H1 (cell line): Measurements from ENCODE around the gene AGBL1. TPM values are rescaled to one million over a fixed set of nuclear protein-coding genes. Genes with fewer than 3 reads are reported as not detected.

Experiments
- CTCF ChIA-PET: fragments of 300-600 bp; sonication (Branson Sonifier 250); formaldehyde crosslinking; loops from one replicate; lab custom pipeline; 2021; ENCODE audit not compliant: partially characterized antibody; lab: Charles Lee
- POLR2A ChIA-PET: fragments of 300-600 bp; sonication (Branson Sonifier 250); formaldehyde crosslinking; loops from one replicate; lab custom pipeline; 2021; ENCODE audit warnings: inconsistent platforms; ENCODE audit not compliant: partially characterized antibody; lab: Charles Lee
- DNase-seq, 2 experiments: peaks; one replicate each; pipeline versions ENCODE4 v3.0.0 to v3.0.0-alpha.2; 2010 to 2022; ENCODE audit warnings: low spot score in 2 of 2, low read depth in 1 of 2, mixed read lengths in 1 of 2
- FAIRE-seq: peaks from 2 replicates; lab custom pipeline; 2011; peaks lifted over from hg19 to GRCh38; lab: Jason Lieb, UNC
- H2AFZ ChIP-seq: 2 replicates; pipeline ENCODE4 v1.8.1; 2012; ENCODE audit warnings: low read length, inconsistent platforms
- H2AK5ac ChIP-seq: 2 replicates; pipeline ENCODE4 v1.6.1; 2013; ENCODE audit warnings: low read depth, low read length
- H2BK120ac ChIP-seq: replicated peaks from 2 replicates; pipeline ENCODE3; 2013; ENCODE audit warnings: low read depth, low read length, inconsistent platforms
- H2BK12ac ChIP-seq: 2 replicates; pipeline ENCODE4 v1.6.1; 2013; ENCODE audit warnings: low read depth, low read length
- H2BK15ac ChIP-seq: 2 replicates; pipeline ENCODE4 v1.6.1; 2013; ENCODE audit warnings: low read length
- H2BK20ac ChIP-seq: 2 replicates; pipeline ENCODE4 v1.6.1; 2013; ENCODE audit warnings: low read length
- H2BK5ac ChIP-seq: 2 replicates; pipeline ENCODE4 v1.6.1; 2013; ENCODE audit warnings: low read depth, low read length
- H3K14ac ChIP-seq: 2 replicates; pipeline ENCODE4 v1.6.1; 2013; ENCODE audit warnings: inconsistent platforms; ENCODE audit not compliant: insufficient read length
- H3K18ac ChIP-seq: 2 replicates; pipeline ENCODE4 v1.6.1; 2013; ENCODE audit warnings: low read length; ENCODE audit errors: extremely low read depth
- H3K23ac ChIP-seq: 2 replicates; pipeline ENCODE4 v1.6.1; 2013; ENCODE audit warnings: inconsistent platforms; ENCODE audit not compliant: insufficient read length
- H3K23me2 ChIP-seq: 2 replicates; pipeline ENCODE4 v1.6.1; 2013; ENCODE audit warnings: low read depth, low read length
- H3K27ac ChIP-seq: 2 replicates; pipeline ENCODE4 v1.6.1; 2011; ENCODE audit warnings: low read depth, low read length, inconsistent platforms
- H3K27me3 ChIP-seq, 4 experiments: replicated peaks in 1 of 4; 1 replicate in 1 of 4; 2 replicates in 3 of 4; pipeline versions ENCODE4 v1.6.1 to v1.8.1; 2011 to 2013; ENCODE audit warnings: low read length in 3 of 4, mild to moderate bottlenecking in 3 of 4, inconsistent platforms in 2 of 4, mixed read lengths in 2 of 4, moderate library complexity in 1 of 4; ENCODE audit not compliant: control insufficient read depth in 3 of 4, insufficient read depth in 3 of 4; ENCODE audit errors: extremely low read depth in 1 of 4
- H3K36me3 ChIP-seq, 4 experiments: 2 replicates each; pipeline versions ENCODE4 v1.6.1 to v1.8.1; 2011 to 2013; ENCODE audit warnings: mild to moderate bottlenecking in 4 of 4, low read length in 3 of 4, moderate library complexity in 2 of 4, control low read depth in 1 of 4, inconsistent platforms in 1 of 4; ENCODE audit not compliant: insufficient read depth in 4 of 4, control insufficient read depth in 2 of 4
- H3K4ac ChIP-seq: replicated peaks from 2 replicates; pipeline ENCODE3; 2013; ENCODE audit warnings: low read length, low read depth, mixed read lengths, inconsistent platforms; ENCODE audit not compliant: insufficient read length
- H3K4me1 ChIP-seq, 4 experiments: replicated peaks in 1 of 4; 1 replicate in 1 of 4; 2 replicates in 3 of 4; pipeline versions ENCODE4 v1.6.1 to v1.8.1; 2011 to 2013; ENCODE audit warnings: low read length in 3 of 4, inconsistent platforms in 2 of 4, mixed read lengths in 1 of 4; ENCODE audit not compliant: insufficient read depth in 4 of 4, control insufficient read depth in 3 of 4
- H3K4me2 ChIP-seq, 2 experiments: 2 replicates each; pipeline versions ENCODE4 v1.6.1 to v1.8.1; 2011 to 2013; ENCODE audit warnings: low read depth in 2 of 2, low read length in 2 of 2, control low read depth in 1 of 2, inconsistent platforms in 1 of 2, mild to moderate bottlenecking in 1 of 2; ENCODE audit not compliant: insufficient read depth in 1 of 2
- H3K4me3 ChIP-seq, 4 experiments: fragments of 200-600, 300-600 bp in 1 of 4; sonication (generic), shearing (Covaris generic), sonication (Bioruptor Twin) in 1 of 4; 2 replicates each; pipeline versions ENCODE4 v1.5.1 to v1.8.1; 2011 to 2016; ENCODE audit warnings: low read length in 4 of 4, low read depth in 3 of 4, control low read depth in 2 of 4, inconsistent platforms in 2 of 4, mild to moderate bottlenecking in 2 of 4, mixed read lengths in 1 of 4, moderate library complexity in 1 of 4; ENCODE audit not compliant: insufficient read depth in 2 of 4; ENCODE audit errors: extremely low read depth in 1 of 4
- H3K56ac ChIP-seq: replicated peaks from 2 replicates; pipeline ENCODE3; 2013; ENCODE audit warnings: low read depth, mild to moderate bottlenecking, mixed read lengths, low read length, inconsistent platforms; ENCODE audit not compliant: insufficient read length
- H3K79me1 ChIP-seq: 2 replicates; pipeline ENCODE4 v1.6.1; 2013; ENCODE audit warnings: low read depth, low read length, control low read depth
- H3K79me2 ChIP-seq, 2 experiments: 2 replicates each; pipeline versions ENCODE4 v1.6.1 to v1.8.1; 2012 to 2013; ENCODE audit warnings: low read length in 2 of 2, mild to moderate bottlenecking in 2 of 2, inconsistent platforms in 1 of 2; ENCODE audit not compliant: insufficient read depth in 2 of 2, control insufficient read depth in 1 of 2
- H3K9ac ChIP-seq, 4 experiments: replicated peaks in 1 of 4; 1 replicate in 1 of 4; 2 replicates in 3 of 4; pipeline versions ENCODE4 v1.6.1 to v1.8.1; 2011 to 2013; ENCODE audit warnings: low read depth in 3 of 4, low read length in 3 of 4, control low read depth in 2 of 4, mild to moderate bottlenecking in 2 of 4, moderate library complexity in 2 of 4, inconsistent platforms in 1 of 4; ENCODE audit errors: extremely low read depth in 1 of 4
- H3K9me3 ChIP-seq, 2 experiments: 2 replicates each; pipeline versions ENCODE4 v1.6.1 to v1.8.1; 2012 to 2013; ENCODE audit warnings: mild to moderate bottlenecking in 2 of 2, moderate library complexity in 2 of 2, control low read depth in 1 of 2, inconsistent platforms in 1 of 2, low read depth in 1 of 2, low read length in 1 of 2, mixed read lengths in 1 of 2; ENCODE audit not compliant: insufficient read depth in 2 of 2
- H4K20me1 ChIP-seq, 2 experiments: replicated peaks in 1 of 2; 2 replicates each; pipeline versions ENCODE3 to v1.8.1; 2011 to 2013; ENCODE audit warnings: inconsistent platforms in 2 of 2, low read length in 2 of 2, mild to moderate bottlenecking in 1 of 2; ENCODE audit not compliant: insufficient read depth in 2 of 2, control insufficient read depth in 1 of 2
- H4K5ac ChIP-seq: 2 replicates; pipeline ENCODE4 v1.6.1; 2013; ENCODE audit warnings: low read length, low read depth, mixed read lengths, inconsistent platforms; ENCODE audit not compliant: insufficient read length
- H4K8ac ChIP-seq: 2 replicates; pipeline ENCODE4 v1.8.0; 2013; ENCODE audit warnings: mild to moderate bottlenecking, moderate library complexity, low read length, inconsistent platforms; ENCODE audit not compliant: insufficient read depth; ENCODE audit errors: extremely low read depth
- H4K91ac ChIP-seq: replicated peaks from 2 replicates; pipeline ENCODE3; 2013; ENCODE audit warnings: low read length, mixed read lengths, inconsistent platforms; ENCODE audit not compliant: insufficient read length
- BCL11A ChIP-seq, 2 experiments: IDR thresholded peaks; one replicate each; pipeline ENCODE4 v1.6.1; 2011; ENCODE audit warnings: low read depth in 2 of 2, low read length in 2 of 2, mild to moderate bottlenecking in 2 of 2
- NRF1 ChIP-seq: IDR thresholded peaks from 2 replicates; pipeline ENCODE4 v1.6.1; 2011; ENCODE audit warnings: mild to moderate bottlenecking, low read depth, low read length, improper control_type of control experiment
- POU5F1 ChIP-seq: IDR thresholded peaks from 2 replicates; pipeline ENCODE4 v1.6.1; 2011; ENCODE audit warnings: low read depth, mild to moderate bottlenecking, low read length, moderate library complexity
- SP4 ChIP-seq: IDR thresholded peaks from 2 replicates; pipeline ENCODE4 v1.6.1; 2012; ENCODE audit warnings: low read length, inconsistent platforms
- TAF7 ChIP-seq: optimal IDR thresholded peaks from 2 replicates; pipeline ENCODE3; 2011; ENCODE audit warnings: low read depth, mild to moderate bottlenecking, inconsistent platforms, low read length, moderate library complexity, borderline replicate concordance
- WGBS, 2 experiments: shearing (Covaris generic) in 1 of 2; methylation state at CpG; one replicate each; pipeline versions ENCODE4 v1.1.6 to v1.1.7; 2013 to 2015; ENCODE audit warnings: low lambda C conversion rate in 2 of 2, mixed read lengths in 2 of 2, inconsistent platforms in 1 of 2, low coverage in 1 of 2, missing lambda C conversion rate in 1 of 2; ENCODE audit not compliant: insufficient replicate concordance in 2 of 2, insufficient coverage in 1 of 2, insufficient read length in 1 of 2; ENCODE audit errors: extremely low coverage in 1 of 2, missing lambda C conversion rate in 1 of 2; 5-methylcytosine and 5-hydroxymethylcytosine counted together
- polyA plus RNA-seq, 7 experiments: library from polyadenylated mRNA; depleted of rRNA in 3 of 7; stranded (reverse) in 5 of 7; unstranded in 2 of 7; fragments of >200 nt in 5 of 7; fragments of 200-250 nt in 2 of 7; gene quantifications; 1 replicate in 5 of 7; 2 replicates in 1 of 7; 4 replicates in 1 of 7; pipeline versions ENCODE4 v1.2.1 to v1.2.3, GENCODE V29; 2011 to 2013; ENCODE audit warnings: missing spikeins in 2 of 7, mixed read lengths in 2 of 7
- total RNA-seq: library from RNA; stranded (reverse); fragmentation: NEBNext Ultra II Directional; extraction: Animal tissue kit (Norgen Biotek cat#: 25700); gene quantifications from 2 replicates; pipeline ENCODE4 v1.2.1, GENCODE V29; 2021

AGBL1 gene
- total and polyA plus RNA-seq, 2 of the 8 experiments (the other 6 are each of a cell fraction or from before 2014, with no cell fraction given), result not detected

GRCh38 chr15:86165265-86166211, 85.9 kb downstream of the AGBL1 start:
- H4K5ac ChIP-seq, result no peak overlapping the region
- no peak overlapping the region for H2BK15ac ChIP-seq
- no peaks in the 10 kb centered on the region for H3K79me1 ChIP-seq
- H3K9me3 ChIP-seq, result no peaks in the 10 kb centered on the region
- WGBS, 2 experiments, result 94% methylated on average over 5 of the region's 5 CpGs; no CpG with 5 or more reads in 1 of the 2 experiments
- CTCF ChIA-PET, result interaction anchor here (1.0 to 1.5 kb wide), 3 partner anchors 11 to 300 kb away, joined by 3 to 5 read pairs (median 3); no protein-coding TSS in a partner anchor
- H4K8ac ChIP-seq, result no peak overlapping the region
- POLR2A ChIA-PET, result interaction anchor here (0.9 kb wide), 1 partner anchor 9 kb away, joined by 3 read pairs; no protein-coding TSS in a partner anchor
- H3K27me3 ChIP-seq, result no peaks in the 10 kb centered on the region
- no peak overlapping the region for H3K9ac ChIP-seq
- peaks cover 0 to 4% (median 0%) of the 10 kb centered on the region in 4 experiments; a peak in 1 of 7 replicates for H3K4me1 ChIP-seq
- H3K79me2 ChIP-seq, result no peaks in the 10 kb centered on the region
- H3K4ac ChIP-seq, result no peak overlapping the region
- no peaks in the 10 kb centered on the region for H4K20me1 ChIP-seq
- H2BK20ac ChIP-seq, result no peak overlapping the region
- no peak overlapping the region for H3K4me2 ChIP-seq
- no peak overlapping the region for H2BK12ac ChIP-seq
- no peak overlapping the region for H3K27ac ChIP-seq
- no peaks in the 10 kb centered on the region for H3K36me3 ChIP-seq
- TF ChIP-seq SP4 (no peak), POU5F1 (no peak), NRF1 (no peak), TAF7 (no peak), BCL11A (IDR thresholded peaks at IDR 0.05; ENCODE audit: low read depth in 2 of 2, low read length in 2 of 2) (no peak)
- no peak overlapping the region for H2AK5ac ChIP-seq
- H4K91ac ChIP-seq, result no peak overlapping the region
- FAIRE-seq (no peak), DNase-seq (no peak)
- H3K23ac ChIP-seq, result no peak overlapping the region
- H3K18ac ChIP-seq, result no peak overlapping the region
- no peak overlapping the region for H2BK5ac ChIP-seq
- no peaks in the 10 kb centered on the region for H3K23me2 ChIP-seq
- H2BK120ac ChIP-seq, result no peak overlapping the region
- no peak overlapping the region for H3K4me3 ChIP-seq
- no peak overlapping the region for H3K56ac ChIP-seq
- H3K14ac ChIP-seq, result no peak overlapping the region
- no peak overlapping the region for H2AFZ ChIP-seq
